ENCODE measurements around the gene DCAF11. TPM values are rescaled to one million over a fixed set of nuclear protein-coding genes. Genes with fewer than 3 reads are reported as not detected.

Gene DCAF11
- total RNA-seq, 2 donors from 2014 or later, result 89.2 to 106 TPM

- H3K4me3 ChIP-seq, result no peak overlapping the region
- peaks cover 13% of the 10 kb centered on the region for H3K4me1 ChIP-seq
- H3K36me3 ChIP-seq, result peaks cover 26% of the 10 kb centered on the region
- no peak overlapping the region for H3K9ac ChIP-seq (ENCODE audit: low read depth in 2 of 2, low read length in 2 of 2)
- no peak overlapping the region for H3K27ac ChIP-seq
- H3K27me3 ChIP-seq, result no peaks in the 10 kb centered on the region
- intact Hi-C loops (cut with DNase I), result no loop called here
- no peak for TF ChIP-seq CTCF (IDR thresholded peaks at IDR 0.05)
- DNase-seq, result no peak
- H3K9me3 ChIP-seq, result no peaks in the 10 kb centered on the region
These were observed 36.0 kb downstream of the DCAF11 start for GRCh38 chr14:24150567-24150966.

DNA sequence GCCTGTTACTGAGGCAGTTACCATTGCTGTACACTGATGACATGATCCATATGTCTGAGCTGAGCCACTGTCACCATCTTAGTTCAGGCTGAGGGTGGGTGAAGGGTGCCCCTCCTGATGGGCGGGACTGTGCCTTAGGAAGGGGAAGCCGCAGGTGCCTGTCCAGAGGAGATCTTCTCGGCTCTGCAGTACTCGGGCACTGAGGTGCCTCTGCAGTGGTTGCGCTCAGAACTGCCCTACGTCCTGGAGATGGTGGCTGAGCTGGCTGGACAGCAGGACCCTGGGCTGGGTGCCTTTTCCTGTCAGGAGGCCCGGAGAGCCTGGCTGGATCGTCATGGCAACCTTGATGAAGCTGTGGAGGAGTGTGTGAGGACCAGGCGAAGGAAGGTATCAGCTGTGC, 36.4 kb downstream of the DCAF11 start:
- no peak for TF ChIP-seq CTCF (IDR thresholded peaks at IDR 0.05)
- no peak overlapping the region for H3K27ac ChIP-seq
- no peaks in the 10 kb centered on the region for H3K27me3 ChIP-seq
- no peak for DNase-seq
- no peak overlapping the region for H3K9ac ChIP-seq (ENCODE audit: low read depth in 2 of 2, low read length in 2 of 2)
- H3K36me3 ChIP-seq, result peaks cover 29% of the 10 kb centered on the region
- no peak overlapping the region for H3K4me3 ChIP-seq
- H3K9me3 ChIP-seq, result no peaks in the 10 kb centered on the region
- H3K4me1 ChIP-seq, result peaks cover 12% of the 10 kb centered on the region
- intact Hi-C loops (cut with DNase I), result no loop called here

DNA sequence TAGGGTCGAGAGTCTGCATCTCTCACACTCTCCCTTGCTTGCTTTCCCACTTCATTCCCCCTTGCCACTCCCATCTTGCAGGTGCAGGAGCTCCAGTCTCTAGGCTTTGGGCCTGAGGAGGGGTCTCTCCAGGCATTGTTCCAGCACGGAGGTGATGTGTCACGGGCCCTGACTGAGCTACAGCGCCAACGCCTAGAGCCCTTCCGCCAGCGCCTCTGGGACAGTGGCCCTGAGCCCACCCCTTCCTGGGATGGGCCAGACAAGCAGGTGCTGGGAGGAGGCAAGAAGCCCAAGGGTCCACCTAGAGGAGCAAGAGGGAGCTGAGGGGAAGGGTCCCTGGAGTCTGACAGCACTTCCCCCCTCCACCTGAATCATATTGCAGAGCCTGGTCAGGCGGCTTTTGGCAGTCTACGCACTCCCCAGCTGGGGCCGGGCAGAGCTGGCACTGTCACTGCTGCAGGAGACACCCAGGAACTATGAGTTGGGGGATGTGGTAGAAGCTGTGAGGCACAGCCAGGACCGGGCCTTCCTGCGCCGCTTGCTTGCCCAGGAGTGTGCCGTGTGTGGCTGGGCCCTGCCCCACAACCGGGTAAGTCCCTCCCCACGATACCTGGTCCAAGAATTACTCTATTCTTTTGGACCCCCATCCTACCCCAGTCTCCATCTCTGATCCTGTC, 37.0 kb downstream of the DCAF11 start:
- Histone ChIP-seq H3K36me3 (peaks cover 29% of the 10 kb centered on the region), H3K9me3 (no peaks in the 10 kb centered on the region), H3K27me3 (no peaks in the 10 kb centered on the region), H3K4me3 (no peak overlapping the region), H3K27ac (no peak overlapping the region), H3K9ac (ENCODE audit: low read depth in 2 of 2, low read length in 2 of 2) (no peak overlapping the region), H3K4me1 (peaks cover 12% of the 10 kb centered on the region)
- TF ChIP-seq CTCF (IDR thresholded peaks at IDR 0.05), result no peak
- intact Hi-C loops (cut with DNase I), result no loop called here
- DNase-seq, result no peak

DNA sequence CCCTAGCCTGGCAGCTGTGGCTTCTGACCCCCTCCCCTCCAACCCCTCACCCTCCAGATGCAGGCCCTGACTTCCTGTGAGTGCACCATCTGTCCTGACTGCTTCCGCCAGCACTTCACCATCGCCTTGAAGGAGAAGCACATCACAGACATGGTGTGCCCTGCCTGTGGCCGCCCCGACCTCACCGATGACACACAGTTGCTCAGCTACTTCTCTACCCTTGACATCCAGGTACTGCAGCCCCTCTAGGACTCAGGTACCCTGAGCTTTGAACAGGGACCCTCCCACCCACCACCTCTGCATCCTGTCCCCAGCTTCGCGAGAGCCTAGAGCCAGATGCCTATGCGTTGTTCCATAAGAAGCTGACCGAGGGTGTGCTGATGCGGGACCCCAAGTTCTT, 40.5 kb downstream of the DCAF11 start:
- no peak for DNase-seq
- intact Hi-C loops (cut with DNase I), result no loop called here
- no peak overlapping the region for H3K9ac ChIP-seq (ENCODE audit: low read depth in 2 of 2, low read length in 2 of 2)
- no peak overlapping the region for H3K27ac ChIP-seq
- no peak overlapping the region for H3K4me3 ChIP-seq
- no peak for TF ChIP-seq CTCF (IDR thresholded peaks at IDR 0.05)
- peaks cover 27% of the 10 kb centered on the region for H3K36me3 ChIP-seq
- no peaks in the 10 kb centered on the region for H3K4me1 ChIP-seq
- no peaks in the 10 kb centered on the region for H3K27me3 ChIP-seq
- no peaks in the 10 kb centered on the region for H3K9me3 ChIP-seq

GRCh38 chr14:24156840-24157239, 42.3 kb downstream of the DCAF11 start:
- Histone ChIP-seq H3K27me3 (no peaks in the 10 kb centered on the region), H3K9ac (ENCODE audit: low read depth in 2 of 2, low read length in 2 of 2) (no peak overlapping the region), H3K36me3 (peaks cover 12% of the 10 kb centered on the region), H3K9me3 (no peaks in the 10 kb centered on the region), H3K4me3 (no peak overlapping the region), H3K4me1 (no peaks in the 10 kb centered on the region), H3K27ac (no peak overlapping the region)
- TF ChIP-seq CTCF (IDR thresholded peaks at IDR 0.05), result no peak
- no peak for DNase-seq
- intact Hi-C loops (cut with DNase I), result no loop called here
